ENCODE data around the gene IL9R. TPM values are rescaled to one million over a fixed set of nuclear protein-coding genes. Genes with fewer than 3 reads are reported as not detected.
"Not testable (repeated sequence)": the region's sequence is repeated elsewhere in the genome, so short reads cannot be mapped to it uniquely, and the experiment has no call there.

IL9R gene, protein sequence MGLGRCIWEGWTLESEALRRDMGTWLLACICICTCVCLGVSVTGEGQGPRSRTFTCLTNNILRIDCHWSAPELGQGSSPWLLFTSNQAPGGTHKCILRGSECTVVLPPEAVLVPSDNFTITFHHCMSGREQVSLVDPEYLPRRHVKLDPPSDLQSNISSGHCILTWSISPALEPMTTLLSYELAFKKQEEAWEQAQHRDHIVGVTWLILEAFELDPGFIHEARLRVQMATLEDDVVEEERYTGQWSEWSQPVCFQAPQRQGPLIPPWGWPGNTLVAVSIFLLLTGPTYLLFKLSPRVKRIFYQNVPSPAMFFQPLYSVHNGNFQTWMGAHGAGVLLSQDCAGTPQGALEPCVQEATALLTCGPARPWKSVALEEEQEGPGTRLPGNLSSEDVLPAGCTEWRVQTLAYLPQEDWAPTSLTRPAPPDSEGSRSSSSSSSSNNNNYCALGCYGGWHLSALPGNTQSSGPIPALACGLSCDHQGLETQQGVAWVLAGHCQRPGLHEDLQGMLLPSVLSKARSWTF
- total RNA-seq = not detected in 2 replicates

DNA sequence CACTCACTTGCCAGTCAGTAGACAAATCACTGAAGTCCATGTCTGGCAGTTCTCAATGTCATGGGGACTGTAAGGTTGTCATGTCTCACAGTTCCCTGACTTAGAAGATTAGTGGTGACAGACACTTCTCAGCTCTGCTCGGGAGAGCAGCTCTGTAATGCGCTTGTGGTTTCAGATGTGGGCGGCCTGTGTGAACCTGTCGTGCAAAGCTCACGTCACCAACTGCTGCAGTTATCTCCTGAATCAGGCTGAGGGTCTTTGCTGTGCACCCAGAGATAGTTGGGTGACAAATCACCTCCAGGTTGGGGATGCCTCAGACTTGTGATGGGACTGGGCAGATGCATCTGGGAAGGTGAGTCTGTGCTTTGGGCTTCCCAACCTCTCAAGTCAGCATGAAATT is at the start of gene IL9R:
Gene IL9R (plus strand): TSS at position 261 of the 400 bp plus-strand sequence. CDS start 64 bp downstream, at position 325.
- no peak for DNase-seq (ENCODE audit: low read depth)

DNA sequence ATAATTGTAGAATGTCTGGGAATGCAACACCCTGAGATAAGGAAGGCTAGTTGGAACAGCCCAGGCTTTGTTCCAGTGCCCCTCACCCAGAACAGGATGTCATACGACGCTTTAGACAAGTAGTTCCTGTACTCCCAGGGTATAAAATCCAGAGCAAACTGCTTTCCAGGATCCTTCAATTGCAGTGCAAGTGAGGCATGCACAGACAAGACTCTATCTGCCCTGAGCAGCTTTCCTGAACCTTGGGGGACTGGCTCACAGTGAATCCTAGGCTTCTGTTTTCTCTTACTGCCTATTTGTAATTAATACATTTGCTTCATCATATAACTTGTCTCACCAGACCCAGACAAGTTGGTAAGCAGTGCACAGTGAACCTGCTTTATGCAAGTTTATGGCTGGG is 48.4 kb upstream of the IL9R start:
- no peak for DNase-seq (ENCODE audit: low read depth)

DNA sequence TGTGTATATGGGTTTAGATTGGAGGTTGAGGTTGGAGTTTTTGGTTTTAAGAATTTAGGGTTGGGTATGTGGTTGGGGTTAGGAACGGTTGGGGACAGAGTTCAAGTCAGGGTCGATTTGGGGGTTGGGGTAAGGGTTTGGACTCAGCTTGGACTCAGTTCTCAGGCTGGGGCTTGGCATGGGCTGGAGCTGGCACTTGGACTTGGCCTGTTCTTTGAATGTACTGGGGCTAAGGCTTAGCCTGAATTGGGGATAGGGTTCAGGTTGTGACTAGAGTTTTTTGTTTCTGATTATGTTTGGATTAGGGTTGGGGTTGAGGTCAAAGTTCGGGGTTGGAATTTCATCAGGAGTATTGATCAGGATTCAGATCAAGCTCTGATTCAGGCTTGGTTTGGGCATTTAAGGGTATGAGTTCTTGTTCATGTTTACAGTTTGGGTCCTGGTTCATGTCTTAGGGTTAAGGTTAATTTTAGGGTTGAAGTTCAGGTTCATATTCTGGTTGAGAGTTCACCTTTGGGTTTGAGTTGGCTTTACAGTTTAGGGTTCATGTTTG is 46.2 kb upstream of the IL9R start:
- no peak for DNase-seq (ENCODE audit: low read depth)

DNA sequence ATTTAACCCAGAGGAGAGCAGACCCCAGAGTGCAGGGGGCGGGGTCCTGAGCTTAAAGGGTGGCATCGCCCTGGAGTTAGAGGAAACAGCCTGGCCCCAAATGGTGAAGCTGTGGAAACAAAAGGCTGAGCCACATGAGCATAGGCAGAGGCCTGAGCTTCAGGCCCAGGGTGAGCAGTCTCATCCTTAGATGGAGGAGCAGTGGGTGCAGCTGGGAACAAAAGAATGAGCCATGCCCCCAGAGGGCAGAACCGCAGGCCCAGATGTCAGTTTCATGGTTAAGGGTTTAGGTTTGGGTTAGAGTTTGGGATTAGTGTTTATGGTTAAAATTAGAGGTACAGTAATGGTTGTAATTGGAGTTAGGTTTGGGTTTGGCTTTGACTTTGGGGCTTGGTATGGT is 44.4 kb upstream of the IL9R start:
- DNase-seq (ENCODE audit: low read depth) = no peak

DNA sequence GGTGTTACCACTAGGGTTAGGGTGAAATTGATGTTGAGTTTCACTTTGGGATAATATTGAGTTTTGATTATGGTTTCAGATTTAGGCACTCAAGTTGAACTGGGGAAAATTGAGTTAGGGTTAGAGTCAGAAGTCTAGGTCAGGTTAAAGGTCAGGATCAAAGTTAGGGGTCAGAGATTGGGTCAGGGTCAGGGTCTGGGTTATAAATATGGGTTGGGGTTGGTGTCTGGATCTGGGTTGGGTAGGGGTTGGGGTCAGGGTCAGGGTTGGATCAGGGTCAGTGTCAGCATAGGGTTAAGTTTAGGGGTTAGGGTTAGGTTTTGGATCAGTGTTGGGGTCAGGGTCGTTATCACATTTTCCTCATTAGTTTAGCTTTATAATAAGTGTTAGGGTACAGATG is 42.7 kb upstream of the IL9R start:
- DNase-seq (ENCODE audit: low read depth) = no peak

DNA sequence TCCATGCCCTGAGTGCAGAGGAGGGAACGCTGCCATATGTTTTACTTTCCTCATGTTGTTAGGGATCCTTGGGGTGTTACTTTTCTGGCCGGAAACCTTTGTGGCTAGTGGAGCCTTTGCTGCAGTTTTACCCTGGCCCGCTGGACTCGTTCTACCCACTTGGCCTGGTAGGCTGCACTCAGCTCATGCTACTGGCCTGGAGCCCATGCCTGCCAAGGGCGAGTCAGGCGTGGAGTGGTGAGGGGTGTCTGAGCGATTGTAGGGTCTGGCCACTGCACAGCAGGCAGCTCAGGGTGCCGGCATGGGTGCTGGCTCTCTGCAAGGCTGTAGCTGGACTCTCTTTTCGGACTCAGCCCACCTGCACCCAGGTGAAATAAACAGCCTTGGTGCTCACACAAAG is 41.4 kb upstream of the IL9R start:
- no peak for DNase-seq (ENCODE audit: low read depth)

DNA sequence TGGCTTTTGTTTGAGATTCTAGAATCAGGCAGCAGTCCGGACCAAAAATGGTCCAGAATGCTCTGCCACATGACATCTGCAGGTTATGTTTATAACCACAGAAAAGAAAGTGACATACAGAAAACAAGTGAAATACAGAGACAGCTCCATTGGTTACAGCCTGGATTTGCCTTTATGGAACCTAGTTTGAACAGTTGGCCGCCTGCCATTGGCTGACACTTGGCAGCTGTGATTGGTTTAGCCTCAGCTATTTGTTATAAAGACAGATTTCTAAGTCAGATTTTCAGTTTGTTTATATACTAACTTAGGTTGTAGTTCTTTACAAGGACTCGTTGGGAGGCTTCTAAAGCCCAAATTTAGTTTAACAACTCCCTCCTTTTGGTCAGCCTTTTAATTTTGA is 40.8 kb upstream of the IL9R start:
- no peak for DNase-seq (ENCODE audit: low read depth)

DNA sequence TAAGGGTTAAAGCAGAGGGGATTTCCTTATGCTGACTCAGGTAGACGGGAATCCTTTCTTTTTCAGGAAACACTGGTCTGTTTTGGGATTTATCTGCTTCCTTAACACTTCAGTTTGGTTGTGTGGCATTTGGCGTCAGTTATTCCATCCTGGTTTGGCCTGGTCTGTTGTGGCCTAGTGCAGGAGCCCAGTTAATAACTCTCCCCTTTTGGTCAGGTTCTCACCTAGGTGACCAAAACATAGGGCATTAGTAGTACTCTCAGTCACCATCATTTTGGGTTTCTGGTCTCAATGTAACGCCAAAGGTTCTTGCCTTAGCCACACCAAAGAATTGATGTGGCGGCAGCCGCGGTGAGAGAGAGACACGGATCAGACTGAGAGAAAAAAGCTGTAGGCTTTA is 39.7 kb upstream of the IL9R start:
- no peak for DNase-seq (ENCODE audit: low read depth)

DNA sequence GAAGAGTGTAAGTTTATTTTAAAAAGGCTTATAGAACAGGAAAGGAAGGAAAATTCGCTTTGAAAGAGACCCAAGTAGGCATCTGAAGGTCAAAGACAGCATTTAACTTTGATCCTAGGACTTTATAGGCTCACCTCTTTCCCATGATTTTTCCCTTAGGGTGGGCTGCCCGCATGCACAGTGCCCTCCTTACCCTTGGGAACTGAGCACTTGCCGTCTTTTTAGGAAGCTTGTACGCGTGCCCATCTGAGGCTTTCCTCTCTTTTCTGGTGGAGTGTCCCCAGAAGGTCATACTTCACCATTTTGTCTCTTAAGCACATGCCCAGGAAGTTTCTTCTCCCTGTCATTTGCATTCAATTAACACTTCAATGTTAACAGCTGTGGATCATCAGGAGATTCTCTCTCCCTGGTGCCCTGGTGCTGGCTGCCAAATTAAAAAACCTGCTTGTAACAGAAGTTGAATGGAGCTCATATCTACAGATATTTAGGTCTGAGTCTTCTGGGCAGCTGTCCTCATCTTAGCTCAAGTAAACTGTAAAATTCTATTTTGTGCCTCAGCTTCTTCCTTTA is 38.4 kb upstream of the IL9R start:
- no peak for DNase-seq (ENCODE audit: low read depth)

DNA sequence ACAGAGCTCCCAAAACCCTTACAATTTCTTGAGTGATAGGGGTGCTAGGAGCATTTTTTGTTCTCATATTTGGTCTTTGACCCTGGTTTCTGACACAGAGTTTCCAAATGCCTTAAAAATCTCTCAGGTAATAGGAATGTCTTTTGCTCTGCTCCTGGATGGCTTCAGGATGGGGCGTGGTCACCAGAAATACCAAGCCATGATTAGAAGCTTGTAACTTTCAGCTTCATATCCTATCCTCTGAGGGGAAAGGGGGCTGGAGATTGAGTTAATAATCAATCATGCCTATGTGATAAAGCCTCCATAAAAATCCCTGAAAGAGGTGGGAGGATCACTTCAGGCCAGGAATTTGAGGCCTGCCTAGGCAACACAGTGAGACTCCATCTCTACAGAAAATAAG is 34.6 kb upstream of the IL9R start:
- no peak for DNase-seq (ENCODE audit: low read depth)

DNA sequence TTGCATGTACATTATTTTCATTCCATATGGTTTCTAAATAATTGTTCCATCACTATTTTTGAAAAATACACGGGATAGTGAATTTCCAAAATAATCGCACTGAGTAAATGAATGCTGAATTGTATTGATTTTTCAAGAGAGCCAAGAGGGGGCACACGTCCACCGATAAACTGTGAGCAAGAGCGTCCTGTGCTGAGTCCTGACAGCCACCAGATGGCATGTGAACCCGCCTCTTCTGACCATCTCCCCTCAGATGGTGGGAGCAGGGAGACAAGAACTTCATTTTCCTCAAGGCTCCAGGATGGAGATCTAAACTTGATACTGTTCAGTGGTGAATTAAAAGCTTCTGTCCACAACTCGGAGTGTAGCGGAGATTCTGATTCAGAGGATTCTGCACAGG is 30.6 kb upstream of the IL9R start:
- no peak for DNase-seq (ENCODE audit: low read depth)

DNA sequence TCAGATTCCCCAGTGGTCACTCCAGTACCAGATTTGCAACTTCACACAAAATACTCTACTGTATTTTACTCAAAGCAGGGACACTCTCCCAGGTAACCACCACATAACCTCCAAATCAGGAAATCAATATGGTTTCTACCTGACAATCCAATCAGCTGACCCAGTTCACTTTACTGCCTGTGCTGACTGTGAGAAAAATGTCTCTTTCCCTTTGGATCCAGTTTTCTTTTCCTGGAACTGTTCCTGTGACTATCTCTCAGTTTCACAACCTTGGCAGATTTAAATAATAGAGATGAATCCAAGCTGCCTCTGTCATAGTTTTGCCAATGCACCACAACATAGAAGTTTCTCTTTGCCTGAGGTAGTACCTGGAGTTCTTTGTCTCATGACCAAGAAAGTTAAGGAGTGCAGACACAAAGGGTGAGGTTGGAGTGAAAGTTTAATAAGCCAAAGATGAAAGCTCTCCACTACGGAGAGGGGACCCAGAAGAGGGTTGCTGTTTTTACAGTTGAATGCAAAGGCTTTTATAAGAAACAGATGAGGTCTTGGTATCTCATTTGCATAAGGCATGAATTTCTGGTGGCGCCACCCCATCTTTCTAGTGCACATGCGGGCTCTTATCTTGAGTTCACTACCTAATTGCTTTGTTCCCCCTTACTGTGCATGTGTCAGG is 29.7 kb upstream of the IL9R start:
- no peak for DNase-seq (ENCODE audit: low read depth)

DNA sequence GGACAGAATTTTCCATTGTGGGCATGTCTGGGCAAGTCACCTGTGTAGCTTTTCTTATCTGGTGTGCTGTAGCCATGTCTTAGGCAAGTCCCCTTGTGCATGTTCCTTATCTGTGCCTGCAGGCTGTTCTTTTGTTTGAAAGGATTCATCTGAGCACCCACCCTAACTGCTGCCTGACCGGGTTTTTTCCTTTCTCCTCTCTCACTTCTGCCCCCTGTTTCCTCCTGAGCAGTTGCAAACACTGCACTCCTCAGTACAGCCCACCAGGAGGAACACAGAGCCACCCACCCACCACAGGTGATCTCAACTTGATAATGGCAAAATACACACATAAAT is 29.2 kb upstream of the IL9R start:
- DNase-seq (ENCODE audit: low read depth) = no peak

DNA sequence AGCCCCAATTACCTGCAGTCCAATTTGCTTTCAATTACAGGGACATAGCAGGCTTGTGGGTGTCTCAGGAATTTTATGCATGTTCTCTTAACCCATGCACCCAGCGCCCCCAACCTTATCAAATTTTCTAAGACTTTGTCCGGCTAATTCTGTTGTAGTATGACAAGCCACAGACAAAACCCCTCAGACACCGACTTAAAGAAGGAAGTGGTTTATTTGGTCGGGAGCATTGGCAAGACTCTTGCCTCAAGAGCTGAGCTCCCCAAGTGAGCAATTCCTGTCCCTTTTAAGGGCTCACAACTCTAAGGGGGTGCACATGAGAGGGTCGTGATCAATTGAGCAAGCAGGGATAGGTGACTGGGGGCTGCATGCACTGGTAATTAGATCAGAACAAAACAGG is 28.7 kb upstream of the IL9R start:
- no peak for DNase-seq (ENCODE audit: low read depth)

DNA sequence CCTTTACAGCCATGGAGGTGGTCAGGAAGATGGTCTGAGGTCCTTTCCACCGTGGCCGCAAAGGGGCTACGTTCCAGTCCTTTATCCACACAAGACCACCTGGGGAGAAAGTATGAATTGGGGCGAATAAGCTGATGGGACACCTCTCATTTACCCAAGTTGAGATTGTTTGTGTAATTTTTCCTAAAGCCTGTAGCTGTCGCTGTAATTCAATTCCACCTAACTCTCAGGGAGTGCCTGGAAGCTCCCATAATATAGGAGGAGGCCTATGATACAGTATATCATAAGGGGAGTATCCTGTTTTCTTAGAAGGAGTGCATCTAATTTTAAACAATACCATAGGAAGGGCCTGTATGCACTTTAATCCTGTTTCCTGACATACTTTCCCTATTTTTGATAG is 25.8 kb upstream of the IL9R start:
- not testable (repeated sequence) for DNase-seq (ENCODE audit: low read depth)

DNA sequence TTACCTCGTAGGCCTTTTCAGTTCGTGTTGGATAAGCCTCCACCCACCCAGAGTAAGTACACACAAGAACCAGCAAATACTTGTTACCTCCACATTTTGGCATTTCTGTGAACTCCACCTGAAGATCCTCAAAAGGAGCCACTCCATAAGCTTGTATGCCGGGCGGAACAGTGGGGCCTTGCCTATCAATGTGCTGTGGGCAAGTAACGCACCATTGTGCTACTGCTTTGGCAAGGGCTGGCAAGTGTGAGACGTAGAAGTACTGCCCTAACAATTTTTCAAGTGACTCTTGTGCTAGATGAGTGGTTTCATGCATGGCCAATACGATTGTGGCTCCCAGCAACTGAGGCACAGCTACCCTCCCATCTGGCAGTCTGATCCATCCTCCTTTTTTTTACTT is 25.3 kb upstream of the IL9R start:
- DNase-seq (ENCODE audit: low read depth) = not testable (repeated sequence)

DNA sequence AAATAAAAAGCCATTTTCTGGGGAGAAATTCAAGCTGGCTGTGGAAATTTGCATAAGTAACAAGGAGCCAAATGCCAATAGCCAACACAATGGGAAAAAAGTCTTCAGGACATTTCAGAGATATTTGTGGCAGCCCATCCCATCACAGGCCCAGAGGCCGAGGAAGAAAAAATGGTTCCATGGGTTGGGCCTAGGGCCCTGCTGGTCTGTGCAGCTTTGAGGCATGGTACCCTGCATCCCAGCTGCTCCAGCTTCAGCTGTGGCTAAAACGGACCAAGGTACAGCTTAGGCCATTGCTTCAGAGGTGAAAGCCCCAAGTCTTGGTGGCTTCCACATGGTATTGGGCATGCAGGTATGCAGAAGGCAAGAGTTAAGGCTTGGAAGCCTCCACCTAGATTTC is 14.2 kb upstream of the IL9R start:
- DNase-seq (ENCODE audit: low read depth) = no peak

DNA sequence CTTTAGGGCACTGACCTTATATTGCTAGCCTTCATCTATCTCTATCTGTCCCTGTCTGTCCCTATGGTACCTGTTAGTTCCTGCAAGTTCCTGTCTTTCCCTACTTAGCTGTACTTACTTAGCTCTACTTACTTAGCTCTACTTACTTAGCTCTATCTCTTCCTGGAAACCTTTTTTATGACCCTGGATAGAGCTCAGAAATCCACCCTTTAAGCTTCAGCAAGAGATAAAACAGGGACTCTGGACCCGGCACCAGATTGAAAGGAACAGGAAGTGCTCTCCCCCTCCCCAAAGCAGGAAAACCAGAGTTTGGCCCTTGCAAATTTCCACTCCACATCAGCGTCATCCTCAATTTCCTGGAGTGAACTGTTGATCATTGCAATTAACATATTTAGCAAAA is 12.3 kb upstream of the IL9R start:
- no peak for DNase-seq (ENCODE audit: low read depth)

DNA sequence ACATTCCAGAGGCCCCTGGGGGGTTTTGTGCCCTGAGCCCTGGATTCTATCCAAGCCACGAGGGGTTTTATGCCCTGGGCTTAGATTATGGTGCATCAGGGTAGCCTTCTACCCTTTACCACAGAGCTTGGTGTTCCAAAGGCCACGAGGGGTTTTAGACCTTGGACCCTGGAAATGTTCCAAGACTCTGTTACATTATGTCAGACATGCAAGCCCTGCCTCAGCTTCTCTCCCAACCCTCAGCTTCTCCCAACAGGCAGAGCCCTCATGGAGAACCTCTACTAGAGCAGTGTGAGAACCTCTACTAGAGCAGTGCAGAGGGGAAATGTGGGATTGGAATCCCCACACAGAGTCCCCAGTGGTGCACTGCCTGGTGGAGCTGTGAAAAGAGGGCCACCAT is 10.5 kb upstream of the IL9R start:
- DNase-seq (ENCODE audit: low read depth) = not testable (repeated sequence)

DNA sequence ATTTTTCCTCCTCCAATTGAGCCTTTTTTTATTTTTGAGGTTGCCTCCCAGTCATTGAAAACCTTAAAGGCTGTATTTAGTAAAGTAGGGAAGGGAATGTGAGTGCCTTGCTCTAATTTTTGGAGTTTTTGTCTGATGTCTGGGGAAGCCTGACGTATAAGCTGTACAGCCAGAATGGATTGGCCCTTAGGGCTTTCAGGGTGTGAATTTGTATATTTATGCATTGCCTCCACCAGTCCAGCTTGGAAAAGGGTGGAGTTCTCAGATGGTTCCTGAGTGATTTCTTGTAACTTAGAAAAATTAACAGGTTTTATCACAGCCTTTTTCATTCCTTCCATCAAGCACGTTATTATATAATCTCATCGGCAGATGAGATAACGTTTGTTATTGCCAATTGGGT is 8.6 kb upstream of the IL9R start:
- DNase-seq (ENCODE audit: low read depth) = no peak

DNA sequence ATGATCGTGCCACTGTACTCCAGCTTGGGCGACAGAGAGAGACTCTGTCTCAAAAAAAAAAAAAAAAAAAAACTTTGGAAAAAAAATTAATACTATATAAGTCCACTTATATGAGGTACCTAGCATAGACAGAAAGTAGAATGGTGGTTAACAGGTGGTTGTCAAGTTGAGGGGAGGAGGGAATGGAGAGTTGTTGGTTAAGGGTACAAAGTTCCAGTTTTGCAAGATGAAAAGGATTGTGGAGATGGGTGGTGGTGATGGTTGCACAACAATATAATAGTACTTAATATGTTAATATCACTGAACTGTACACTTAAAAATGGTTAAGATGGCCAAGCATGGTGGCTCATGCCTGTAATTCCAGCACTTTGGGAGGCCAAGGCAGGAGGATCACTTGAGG is 4.1 kb upstream of the IL9R start:
- DNase-seq (ENCODE audit: low read depth) = no peak

DNA sequence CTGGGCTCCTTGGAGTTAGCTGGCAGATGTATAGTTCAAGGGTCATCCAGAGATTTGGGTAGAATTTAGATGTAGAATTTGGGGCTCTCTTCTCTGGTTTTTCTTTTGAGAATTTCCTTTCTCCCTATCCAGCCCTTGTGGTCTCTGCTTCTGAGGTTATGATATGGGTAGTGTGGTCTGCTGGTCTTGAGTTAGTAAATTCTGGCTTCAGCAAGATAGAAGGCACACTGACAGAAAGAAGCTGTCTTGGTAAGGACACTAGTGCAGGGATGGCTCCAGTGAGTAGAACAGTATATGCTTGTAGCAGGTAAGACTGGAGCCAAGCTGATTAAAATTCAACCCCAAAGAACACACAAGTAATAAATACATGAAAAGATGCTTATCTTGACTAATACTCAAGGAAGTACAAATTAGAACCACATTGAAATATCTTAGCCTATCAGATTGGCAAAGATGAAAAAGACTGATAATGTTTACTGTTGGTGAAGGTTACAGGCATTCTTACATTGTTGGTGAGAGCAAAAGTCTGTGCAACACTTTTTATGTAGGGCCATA is 2.1 kb upstream of the IL9R start:
- DNase-seq (ENCODE audit: low read depth) = no peak

DNA sequence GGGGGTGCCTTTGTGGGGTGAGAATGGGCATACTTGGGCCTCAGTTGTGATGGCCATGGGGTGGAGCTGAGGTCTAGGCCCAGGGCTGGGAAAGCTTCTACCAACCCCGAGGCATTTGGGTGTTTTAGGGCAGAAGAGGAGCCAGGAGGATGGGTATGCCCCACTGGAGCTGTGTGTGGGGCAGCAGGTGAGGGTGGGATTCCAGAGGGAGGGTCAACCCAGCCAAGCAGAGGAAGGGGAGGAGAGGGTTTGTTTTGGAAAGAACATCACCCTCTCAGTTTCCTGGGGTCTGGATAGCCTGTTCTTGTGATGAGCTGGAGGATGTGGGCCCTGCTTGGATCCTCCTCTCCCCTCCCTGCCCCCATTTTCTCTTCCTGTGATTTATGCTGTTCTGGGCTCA is 620 bp downstream of the IL9R start:
- DNase-seq (ENCODE audit: low read depth) = no peak

Data from renal cortical epithelial cell (primary cell).